PFSK-1 (cell line): ENCODE measurements around the gene ABCF1.

Experiments
- POLR2AphosphoS5 ChIP-seq: IDR thresholded peaks from 2 replicates; pipeline ENCODE4 v1.6.1; 2012; ENCODE audit warnings: low read depth, mild to moderate bottlenecking, control low read depth, low read length, moderate library complexity
- SIN3A ChIP-seq: IDR thresholded peaks from 2 replicates; pipeline ENCODE4 v1.6.1; 2012; ENCODE audit warnings: mild to moderate bottlenecking, low read length, moderate library complexity, borderline replicate concordance; ENCODE audit not compliant: insufficient read depth

- TF ChIP-seq SIN3A (no peak), POLR2AphosphoS5 (no peak)
Observed at GRCh38 chr6:30557683-30557981, 13.6 kb upstream of the ABCF1 start.
